SK-N-MC (cell line): ENCODE data around the gene PLEKHG1.

Source experiments
- EZH2 ChIP-seq: fragments of 200-600 bp; sonication (generic); IDR thresholded peaks from one replicate; pipeline ENCODE4 v1.6.1; 2017; ENCODE audit warnings: antibody characterized with exemption
- POLR2AphosphoS5 ChIP-seq: IDR thresholded peaks from 2 replicates; pipeline ENCODE4 v1.6.1; 2012; ENCODE audit warnings: mild to moderate bottlenecking, low read depth, low read length, borderline replicate concordance

- TF ChIP-seq POLR2AphosphoS5: no peak
- TF ChIP-seq EZH2: no peak
These were observed 33.7 kb upstream of the PLEKHG1 start for GRCh38 chr6:150565945-150566344.
